Measurements from ENCODE around the gene SLC9A2.

GRCh38 chr2:102678442-102678841 is 59.1 kb downstream of the SLC9A2 start:
- TF ChIP-seq ATF3 (IDR thresholded peaks at IDR 0.05; ENCODE audit: borderline replicate concordance, extremely low read depth, low read depth, low read length) (no peak), ELK1 (IDR thresholded peaks at IDR 0.05; ENCODE audit: low read depth, low read length) (no peak), HDAC6 (IDR thresholded peaks at IDR 0.05; ENCODE audit: unreplicated experiment) (no peak), ATF2 (IDR thresholded peaks at IDR 0.05; ENCODE audit: low read length) (no peak), POLR2A (IDR thresholded peaks at IDR 0.05; ENCODE audit: low read depth, low read length) (no peak)

All from GM12878 (cell line).